ENCODE data around the gene SFXN4. TPM values are rescaled to one million over a fixed set of nuclear protein-coding genes. Genes with fewer than 3 reads are reported as not detected.

Gene SFXN4
- total and polyA plus RNA-seq, 7 donors = 14.8 to 48.3 (median 19.7) TPM

GRCh38 chr10:119149157-119149556 is 16.4 kb downstream of the SFXN4 start:
- 91 to 95% methylated on average over 8 of the region's 8 CpGs for WGBS, 2 donors
- no peaks in the 10 kb centered on the region for H3K27me3 ChIP-seq
- no peak overlapping the region for H3K27ac ChIP-seq
- no peaks in the 10 kb centered on the region for H3K4me1 ChIP-seq
- peaks cover 11 to 90% (median 37%) of the 10 kb centered on the region in 4 donors for H3K36me3 ChIP-seq
- peak; percentile 14 for DNase-seq
- no peaks in the 10 kb centered on the region for H3K9me3 ChIP-seq
- no peak overlapping the region for H3K4me3 ChIP-seq
- TF ChIP-seq POLR2A (IDR thresholded peaks at IDR 0.05) = no peak
- TF ChIP-seq CTCF (IDR thresholded peaks at IDR 0.05) = no peak
- no peak for TF ChIP-seq POLR2AphosphoS5 (IDR thresholded peaks at IDR 0.05)
- no peak for TF ChIP-seq EP300 (IDR thresholded peaks at IDR 0.05)
- intact Hi-C loops (cut with DNase I) = no loop called here

- intact Hi-C loops (cut with DNase I) = no loop called here
- WGBS, 2 donors = 86 to 96% methylated on average over 10 of the region's 10 CpGs
- H3K27me3 ChIP-seq = no peaks in the 10 kb centered on the region
- H3K9me3 ChIP-seq = no peaks in the 10 kb centered on the region
- no peak overlapping the region for H3K4me3 ChIP-seq
- H3K4me1 ChIP-seq = no peaks in the 10 kb centered on the region
- H3K27ac ChIP-seq = no peak overlapping the region
- no peak for TF ChIP-seq CTCF (IDR thresholded peaks at IDR 0.05)
- H3K36me3 ChIP-seq = peaks cover 10 to 63% (median 16%) of the 10 kb centered on the region in 4 donors
- DNase-seq = peak; percentile 28
Observed at GRCh38 chr10:119143657-119144056, 21.9 kb downstream of the SFXN4 start.

GRCh38 chr10:119140603-119141245 is 24.8 kb downstream of the SFXN4 start:
- no peak overlapping the region for H3K27ac ChIP-seq
- H3K27me3 ChIP-seq = no peaks in the 10 kb centered on the region
- H3K4me3 ChIP-seq = no peak overlapping the region
- intact Hi-C loops (cut with DNase I) = no loop called here
- WGBS, 2 donors = 91 to 93% methylated on average over 21 of the region's 21 CpGs
- DNase-seq = no peak
- no peaks in the 10 kb centered on the region for H3K9me3 ChIP-seq
- peaks cover 0 to 44% (median 0%) of the 10 kb centered on the region in 4 donors for H3K36me3 ChIP-seq
- TF ChIP-seq POLR2AphosphoS5 (IDR thresholded peaks at IDR 0.05) = no peak
- no peak for TF ChIP-seq POLR2A (IDR thresholded peaks at IDR 0.05)
- TF ChIP-seq CTCF (IDR thresholded peaks at IDR 0.05) = no peak
- no peak for TF ChIP-seq EP300 (IDR thresholded peaks at IDR 0.05)
- H3K4me1 ChIP-seq = no peaks in the 10 kb centered on the region

- Histone ChIP-seq H3K36me3 (peaks cover 0 to 36% (median 0%) of the 10 kb centered on the region in 4 donors), H3K27ac (no peak overlapping the region), H3K4me1 (peaks cover 0 to 5% (median 0%) of the 10 kb centered on the region in 4 donors), H3K9me3 (no peaks in the 10 kb centered on the region), H3K27me3 (no peaks in the 10 kb centered on the region), H3K4me3 (no peak overlapping the region)
- intact Hi-C loops (cut with DNase I) = no loop called here
- TF ChIP-seq EP300 (IDR thresholded peaks at IDR 0.05) = no peak
- no peak for TF ChIP-seq POLR2AphosphoS5 (IDR thresholded peaks at IDR 0.05)
- no peak for TF ChIP-seq POLR2A (IDR thresholded peaks at IDR 0.05)
- peak in 2 of 4 experiments; percentile 12 to 15 for TF ChIP-seq CTCF (IDR thresholded peaks at IDR 0.05)
- DNase-seq = no peak
- WGBS, 2 donors = 84 to 85% methylated on average over 13 of the region's 13 CpGs
Observed at GRCh38 chr10:119139464-119140067, 25.9 kb downstream of the SFXN4 start.
